ENCODE data around the gene FLAD1.

Gene FLAD1

GRCh38 chr1:155040358-155041093 lies 57.4 kb downstream of the FLAD1 start:
- no peak for DNase-seq

All from suppressor macrophage treated with lipopolysaccharide for 1 hour (primary cell).